Measurements from ENCODE around the gene DACH1. TPM values are rescaled to one million over a fixed set of nuclear protein-coding genes. Genes with fewer than 3 reads are reported as not detected.

Gene DACH1
- total and polyA plus RNA-seq, 3 experiments from 2014 or later = not detected

- ChIA-PET POLR2A (no interaction called here), CTCF (no interaction called here)
- no peaks in the 10 kb centered on the region for H3K36me3 Mint-ChIP-seq
- H3K27me3 Mint-ChIP-seq = no peaks in the 10 kb centered on the region
- H3K4me1 Mint-ChIP-seq = no peaks in the 10 kb centered on the region
- Histone ChIP-seq H3K9me3 (ENCODE audit: low read length) (no peaks in the 10 kb centered on the region), H3K27me3 (ENCODE audit: insufficient read depth, low read length, poor library complexity, severe bottlenecking) (no peaks in the 10 kb centered on the region), H3K27ac (ENCODE audit: low read depth, low read length) (no peak overlapping the region), H3K4me1 (ENCODE audit: insufficient read depth, low read length) (no peaks in the 10 kb centered on the region), H3K4me3 (ENCODE audit: low read length) (no peak overlapping the region), H3K36me3 (ENCODE audit: insufficient read depth, low read length) (no peaks in the 10 kb centered on the region)
- peaks cover 0 to 24% (median 0%) of the 10 kb centered on the region in 5 donors for H3K9me3 Mint-ChIP-seq
- no peak overlapping the region for H3K4me3 Mint-ChIP-seq
- no peak for DNase-seq
- no peak overlapping the region for H3K27ac Mint-ChIP-seq
These were observed 363.2 kb downstream of the DACH1 start for GRCh38 chr13:71503781-71504180.

DNA sequence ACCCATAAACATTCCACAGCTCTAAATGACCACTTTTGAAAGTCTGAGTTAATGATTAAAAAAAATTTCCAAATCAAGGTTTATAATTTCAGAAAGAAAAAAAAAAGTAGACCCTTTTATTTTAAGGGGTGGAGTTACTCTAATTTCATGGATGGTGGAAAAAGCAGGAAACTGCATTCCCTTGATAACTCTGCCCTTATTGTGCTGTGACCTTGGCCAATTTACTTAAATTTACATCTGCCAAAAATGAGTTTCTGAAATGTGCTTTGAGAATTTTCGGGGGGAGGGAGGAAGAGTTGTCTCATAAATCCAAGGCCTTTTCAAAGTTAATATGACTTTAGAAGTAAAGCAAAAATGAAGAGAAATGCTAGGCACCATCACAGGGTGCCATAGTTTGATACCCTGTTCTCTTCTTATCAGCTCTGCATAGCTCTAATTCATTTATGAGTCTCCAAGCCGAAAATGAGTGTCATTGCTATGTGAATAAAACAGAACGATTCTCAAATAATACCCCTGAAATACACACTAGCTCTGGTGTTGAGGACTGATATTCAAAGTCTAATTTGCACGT lies 367.0 kb downstream of the DACH1 start:
- Mint-ChIP-seq H3K4me3 (no peak overlapping the region), H3K4me1 (no peaks in the 10 kb centered on the region), H3K9me3 (peaks cover 0 to 24% (median 0%) of the 10 kb centered on the region in 5 donors), H3K36me3 (no peaks in the 10 kb centered on the region), H3K27me3 (no peaks in the 10 kb centered on the region), H3K27ac (no peak overlapping the region)
- Histone ChIP-seq H3K4me1 (ENCODE audit: insufficient read depth, low read length) (no peaks in the 10 kb centered on the region), H3K36me3 (ENCODE audit: insufficient read depth, low read length) (no peaks in the 10 kb centered on the region), H3K27me3 (ENCODE audit: insufficient read depth, low read length, poor library complexity, severe bottlenecking) (no peaks in the 10 kb centered on the region), H3K9me3 (ENCODE audit: low read length) (no peaks in the 10 kb centered on the region), H3K27ac (ENCODE audit: low read depth, low read length) (no peak overlapping the region), H3K4me3 (ENCODE audit: low read length) (no peak overlapping the region)
- CTCF ChIA-PET = no interaction called here
- POLR2A ChIA-PET = no interaction called here
- no peak for DNase-seq

GRCh38 chr13:71499235-71499634 lies 367.8 kb downstream of the DACH1 start:
- no peak overlapping the region for H3K4me3 ChIP-seq (ENCODE audit: low read length)
- Mint-ChIP-seq H3K27ac (no peak overlapping the region), H3K9me3 (peaks cover 0 to 24% (median under 1%) of the 10 kb centered on the region in 5 donors), H3K27me3 (no peaks in the 10 kb centered on the region), H3K4me3 (no peak overlapping the region), H3K4me1 (no peaks in the 10 kb centered on the region), H3K36me3 (no peaks in the 10 kb centered on the region)
- H3K4me1 ChIP-seq (ENCODE audit: insufficient read depth, low read length) = no peaks in the 10 kb centered on the region
- H3K27me3 ChIP-seq (ENCODE audit: insufficient read depth, low read length, poor library complexity, severe bottlenecking) = no peaks in the 10 kb centered on the region
- CTCF ChIA-PET = no interaction called here
- no peak overlapping the region for H3K27ac ChIP-seq (ENCODE audit: low read depth, low read length)
- DNase-seq = no peak
- H3K9me3 ChIP-seq (ENCODE audit: low read length) = no peaks in the 10 kb centered on the region
- POLR2A ChIA-PET = no interaction called here
- no peaks in the 10 kb centered on the region for H3K36me3 ChIP-seq (ENCODE audit: insufficient read depth, low read length)

- H3K27ac ChIP-seq (ENCODE audit: low read depth, low read length) = no peak overlapping the region
- no peaks in the 10 kb centered on the region for H3K36me3 ChIP-seq (ENCODE audit: insufficient read depth, low read length)
- Mint-ChIP-seq H3K4me1 (no peaks in the 10 kb centered on the region), H3K27me3 (no peaks in the 10 kb centered on the region), H3K9me3 (peaks cover 0 to 9% (median 3%) of the 10 kb centered on the region in 5 donors), H3K27ac (no peak overlapping the region), H3K4me3 (no peak overlapping the region), H3K36me3 (no peaks in the 10 kb centered on the region)
- no peaks in the 10 kb centered on the region for H3K4me1 ChIP-seq (ENCODE audit: insufficient read depth, low read length)
- ChIA-PET POLR2A (no interaction called here), CTCF (no interaction called here)
- DNase-seq = no peak
- no peak overlapping the region for H3K4me3 ChIP-seq (ENCODE audit: low read length)
- no peaks in the 10 kb centered on the region for H3K27me3 ChIP-seq (ENCODE audit: insufficient read depth, low read length, poor library complexity, severe bottlenecking)
- no peaks in the 10 kb centered on the region for H3K9me3 ChIP-seq (ENCODE audit: low read length)
These were observed 373.8 kb downstream of the DACH1 start for GRCh38 chr13:71493189-71493588.

- DNase-seq = no peak
- Histone ChIP-seq H3K27me3 (ENCODE audit: insufficient read depth, low read length, poor library complexity, severe bottlenecking) (no peaks in the 10 kb centered on the region), H3K27ac (ENCODE audit: low read depth, low read length) (no peak overlapping the region), H3K4me3 (ENCODE audit: low read length) (no peak overlapping the region), H3K4me1 (ENCODE audit: insufficient read depth, low read length) (no peaks in the 10 kb centered on the region), H3K9me3 (ENCODE audit: low read length) (no peaks in the 10 kb centered on the region), H3K36me3 (ENCODE audit: insufficient read depth, low read length) (no peaks in the 10 kb centered on the region)
- no peak overlapping the region for H3K4me3 Mint-ChIP-seq
- ChIA-PET POLR2A (no interaction called here), CTCF (no interaction called here)
- no peak overlapping the region for H3K27ac Mint-ChIP-seq
- H3K9me3 Mint-ChIP-seq = peaks cover 0 to 9% (median 3%) of the 10 kb centered on the region in 5 donors
- H3K4me1 Mint-ChIP-seq = no peaks in the 10 kb centered on the region
- no peaks in the 10 kb centered on the region for H3K36me3 Mint-ChIP-seq
- H3K27me3 Mint-ChIP-seq = no peaks in the 10 kb centered on the region
These were observed 374.6 kb downstream of the DACH1 start for GRCh38 chr13:71492346-71492871.

DNA sequence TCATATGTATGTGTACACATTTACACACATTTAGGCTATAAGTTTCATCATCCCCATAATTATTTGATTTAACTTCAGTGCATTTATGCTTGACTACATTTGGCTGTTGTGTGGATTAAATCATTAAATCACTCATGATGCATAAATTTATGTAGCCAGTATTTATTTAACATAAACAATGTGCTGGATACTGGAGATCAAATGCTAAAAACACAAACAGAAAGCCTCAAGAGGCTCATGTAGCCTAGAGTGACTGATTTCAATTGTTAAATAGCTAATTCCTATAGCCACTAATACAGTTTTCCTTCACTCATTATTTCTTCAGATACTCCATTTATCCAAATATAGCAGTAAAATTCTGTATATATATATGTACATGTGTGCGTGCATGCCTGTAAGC lies 376.0 kb downstream of the DACH1 start:
- no peak overlapping the region for H3K4me3 Mint-ChIP-seq
- no peaks in the 10 kb centered on the region for H3K27me3 ChIP-seq (ENCODE audit: insufficient read depth, low read length, poor library complexity, severe bottlenecking)
- H3K9me3 Mint-ChIP-seq = peaks cover 0 to 9% (median 3%) of the 10 kb centered on the region in 5 donors
- no peak overlapping the region for H3K27ac Mint-ChIP-seq
- no peak overlapping the region for H3K27ac ChIP-seq (ENCODE audit: low read depth, low read length)
- H3K4me3 ChIP-seq (ENCODE audit: low read length) = no peak overlapping the region
- no peak for DNase-seq
- no peaks in the 10 kb centered on the region for H3K4me1 ChIP-seq (ENCODE audit: insufficient read depth, low read length)
- no peaks in the 10 kb centered on the region for H3K36me3 Mint-ChIP-seq
- ChIA-PET POLR2A (no interaction called here), CTCF (no interaction called here)
- no peaks in the 10 kb centered on the region for H3K36me3 ChIP-seq (ENCODE audit: insufficient read depth, low read length)
- no peaks in the 10 kb centered on the region for H3K27me3 Mint-ChIP-seq
- H3K9me3 ChIP-seq (ENCODE audit: low read length) = no peaks in the 10 kb centered on the region
- no peaks in the 10 kb centered on the region for H3K4me1 Mint-ChIP-seq

DNA sequence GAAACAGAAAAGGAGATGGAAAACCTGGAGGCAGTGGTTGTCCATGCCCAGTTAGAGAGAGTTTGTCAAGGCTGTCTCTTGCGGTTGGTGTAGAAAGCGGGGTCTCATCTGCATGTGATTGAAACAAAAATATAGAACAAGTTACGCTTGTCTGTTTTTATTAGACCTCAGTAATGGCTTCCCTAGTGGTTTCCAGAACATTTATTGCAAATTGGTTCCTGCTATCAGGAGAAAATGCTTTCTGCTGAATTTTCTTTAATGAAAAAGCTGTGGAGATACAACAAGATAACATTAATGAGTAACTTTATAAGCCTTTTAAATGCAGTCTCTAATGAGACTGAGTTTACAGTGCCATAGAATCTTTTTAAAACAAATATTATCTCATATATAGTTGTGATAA lies 378.0 kb downstream of the DACH1 start:
- Mint-ChIP-seq H3K36me3 (no peaks in the 10 kb centered on the region), H3K27me3 (no peaks in the 10 kb centered on the region), H3K4me3 (no peak overlapping the region), H3K9me3 (peaks cover 0 to 9% (median 0%) of the 10 kb centered on the region in 5 donors), H3K27ac (no peak overlapping the region), H3K4me1 (no peaks in the 10 kb centered on the region)
- Histone ChIP-seq H3K4me1 (ENCODE audit: insufficient read depth, low read length) (no peaks in the 10 kb centered on the region), H3K9me3 (ENCODE audit: low read length) (no peaks in the 10 kb centered on the region), H3K4me3 (ENCODE audit: low read length) (no peak overlapping the region), H3K27ac (ENCODE audit: low read depth, low read length) (no peak overlapping the region), H3K36me3 (ENCODE audit: insufficient read depth, low read length) (no peaks in the 10 kb centered on the region), H3K27me3 (ENCODE audit: insufficient read depth, low read length, poor library complexity, severe bottlenecking) (no peaks in the 10 kb centered on the region)
- POLR2A ChIA-PET = no interaction called here
- CTCF ChIA-PET = no interaction called here
- no peak for DNase-seq

GRCh38 chr13:71488201-71488600 lies 378.8 kb downstream of the DACH1 start:
- H3K36me3 ChIP-seq (ENCODE audit: insufficient read depth, low read length) = no peaks in the 10 kb centered on the region
- no peak overlapping the region for H3K27ac Mint-ChIP-seq
- no peaks in the 10 kb centered on the region for H3K36me3 Mint-ChIP-seq
- no peaks in the 10 kb centered on the region for H3K27me3 ChIP-seq (ENCODE audit: insufficient read depth, low read length, poor library complexity, severe bottlenecking)
- no peaks in the 10 kb centered on the region for H3K4me1 Mint-ChIP-seq
- no peak overlapping the region for H3K4me3 ChIP-seq (ENCODE audit: low read length)
- H3K27ac ChIP-seq (ENCODE audit: low read depth, low read length) = no peak overlapping the region
- ChIA-PET CTCF (no interaction called here), POLR2A (no interaction called here)
- no peak overlapping the region for H3K4me3 Mint-ChIP-seq
- DNase-seq = no peak
- no peaks in the 10 kb centered on the region for H3K4me1 ChIP-seq (ENCODE audit: insufficient read depth, low read length)
- H3K27me3 Mint-ChIP-seq = no peaks in the 10 kb centered on the region
- no peaks in the 10 kb centered on the region for H3K9me3 ChIP-seq (ENCODE audit: low read length)
- peaks cover 0 to 9% (median 0%) of the 10 kb centered on the region in 5 donors for H3K9me3 Mint-ChIP-seq

GRCh38 chr13:71485913-71486312 lies 381.1 kb downstream of the DACH1 start:
- ChIA-PET CTCF (no interaction called here), POLR2A (no interaction called here)
- no peaks in the 10 kb centered on the region for H3K4me1 Mint-ChIP-seq
- DNase-seq = no peak
- H3K4me3 Mint-ChIP-seq = no peak overlapping the region
- Histone ChIP-seq H3K27me3 (ENCODE audit: insufficient read depth, low read length, poor library complexity, severe bottlenecking) (no peaks in the 10 kb centered on the region), H3K4me3 (ENCODE audit: low read length) (no peak overlapping the region), H3K4me1 (ENCODE audit: insufficient read depth, low read length) (no peaks in the 10 kb centered on the region), H3K27ac (ENCODE audit: low read depth, low read length) (no peak overlapping the region), H3K9me3 (ENCODE audit: low read length) (no peaks in the 10 kb centered on the region), H3K36me3 (ENCODE audit: insufficient read depth, low read length) (no peaks in the 10 kb centered on the region)
- H3K36me3 Mint-ChIP-seq = no peaks in the 10 kb centered on the region
- no peaks in the 10 kb centered on the region for H3K27me3 Mint-ChIP-seq
- no peak overlapping the region for H3K27ac Mint-ChIP-seq
- H3K9me3 Mint-ChIP-seq = peaks cover 0 to 7% (median 0%) of the 10 kb centered on the region in 5 donors

Measured in CD8-positive, alpha-beta memory T cell (primary cell).